HepG2 (cell line): ENCODE data around the gene SHISA9. TPM values are rescaled to one million over a fixed set of nuclear protein-coding genes. Genes with fewer than 3 reads are reported as not detected.

Source experiments
- DPF2 ChIP-seq: sonication (generic); formaldehyde crosslinking; IDR thresholded peaks from 2 replicates; pipeline ENCODE4 v1.4.0; 2020; ENCODE audit warnings: mild to moderate bottlenecking, low read depth, missing genetic modification reagents, borderline replicate concordance
- FOXA1 ChIP-seq, 2 experiments: fragments of 450-650 bp in 1 of 2; sonication (generic) in 1 of 2; formaldehyde crosslinking in 1 of 2; IDR thresholded peaks; 2 replicates each; pipeline versions ENCODE4 v1.4.0 to v1.6.1; 2016 to 2020; ENCODE audit warnings: missing genetic modification reagents in 1 of 2
- FOXJ3 ChIP-seq: sonication (generic); formaldehyde crosslinking; IDR thresholded peaks from 2 replicates; pipeline ENCODE4 v1.4.0; 2020; ENCODE audit warnings: missing genetic modification reagents, mild to moderate bottlenecking, borderline replicate concordance
- HNRNPH1 ChIP-seq: fragments of 200-400 bp; formaldehyde crosslinking; optimal IDR thresholded peaks from 2 replicates; pipeline ENCODE3; 2017; ENCODE audit warnings: mild to moderate bottlenecking, low read depth, low read length
- IRF2 ChIP-seq: IDR thresholded peaks from 2 replicates; pipeline ENCODE4 v1.6.1; 2018; ENCODE audit warnings: missing genetic modification reagents, missing compliant biosample characterization
- KDM6A ChIP-seq: IDR thresholded peaks from 2 replicates; pipeline ENCODE4 v1.6.1; 2016; ENCODE audit warnings: low read depth
- NR2F2 ChIP-seq: IDR thresholded peaks from 2 replicates; pipeline ENCODE4 v1.6.1; 2012; ENCODE audit warnings: low read depth, inconsistent platforms, borderline replicate concordance
- PHF8 ChIP-seq: sonication (generic); formaldehyde crosslinking; IDR thresholded peaks from 2 replicates; pipeline ENCODE4 v1.5.0; 2020; ENCODE audit warnings: missing genetic modification reagents
- PITX1 ChIP-seq: sonication (generic); formaldehyde crosslinking; IDR thresholded peaks from 2 replicates; pipeline ENCODE4 v1.5.1; 2020; ENCODE audit warnings: mild to moderate bottlenecking, missing genetic modification reagents
- PPARG ChIP-seq: conservative IDR thresholded peaks from 2 replicates; pipeline ENCODE4 v1.6.1; 2016; ENCODE audit warnings: missing biosample characterization, missing genetic modification reagents
- SETDB1 ChIP-seq: sonication (generic); formaldehyde crosslinking; IDR thresholded peaks from 2 replicates; pipeline ENCODE4 v1.5.1; 2020; ENCODE audit warnings: missing genetic modification reagents, mild to moderate bottlenecking, borderline replicate concordance
- SIX4 ChIP-seq: sonication (generic); formaldehyde crosslinking; IDR thresholded peaks from 2 replicates; pipeline ENCODE4 v1.4.0; 2020; ENCODE audit warnings: missing genetic modification reagents
- SMAD1 ChIP-seq: sonication (generic); formaldehyde crosslinking; IDR thresholded peaks from 2 replicates; pipeline ENCODE4 v1.4.0; 2020; ENCODE audit warnings: missing genetic modification reagents, low read depth, mild to moderate bottlenecking, borderline replicate concordance
- SMC3 ChIP-seq: IDR thresholded peaks from 2 replicates; pipeline ENCODE4 v1.6.1; 2011; ENCODE audit warnings: low read length, improper control_type of control experiment
- TSC22D2 ChIP-seq: sonication (generic); formaldehyde crosslinking; IDR thresholded peaks from 2 replicates; pipeline ENCODE4 v1.5.1; 2020; ENCODE audit warnings: missing genetic modification reagents, mild to moderate bottlenecking, borderline replicate concordance
- ZNF432 ChIP-seq: sonication (generic); formaldehyde crosslinking; IDR thresholded peaks from 2 replicates; pipeline ENCODE4 v1.5.0; 2020; ENCODE audit warnings: missing genetic modification reagents, mild to moderate bottlenecking, borderline replicate concordance
- ZNF510 ChIP-seq: sonication (generic); formaldehyde crosslinking; IDR thresholded peaks from 2 replicates; pipeline ENCODE4 v1.4.0; 2020; ENCODE audit warnings: low read depth, mild to moderate bottlenecking, missing genetic modification reagents
- ZNF746 ChIP-seq: sonication (generic); formaldehyde crosslinking; IDR thresholded peaks from 2 replicates; pipeline ENCODE4 v1.8.0; 2022; ENCODE audit warnings: mild to moderate bottlenecking, missing genetic modification reagents
- ZNF780A ChIP-seq: sonication (generic); formaldehyde crosslinking; IDR thresholded peaks from 2 replicates; pipeline ENCODE4 v1.8.0; 2022; ENCODE audit warnings: mild to moderate bottlenecking, missing genetic modification reagents, moderate library complexity
- polyA plus RNA-seq, 8 experiments: library from polyadenylated mRNA; depleted of rRNA in 3 of 8; stranded (reverse) in 7 of 8; unstranded in 1 of 8; fragments of >200 nt; fragmentation: Illumina TruSeq in 4 of 8; extraction: Trizol in 4 of 8; gene quantifications; 2 replicates each; pipeline versions ENCODE4 v1.2.1 to v1.2.3, GENCODE V29; 2011 to 2016; ENCODE audit warnings: low read depth in 4 of 8, missing spikeins in 1 of 8, mixed read lengths in 1 of 8; ENCODE audit not compliant: insufficient read depth in 1 of 8
- total RNA-seq, 5 experiments: library from RNA; depleted of rRNA; stranded (reverse); fragments of >200 nt; fragmentation: Illumina TruSeq; extraction: Trizol; gene quantifications; 2 replicates each; pipeline ENCODE4 v1.2.3, GENCODE V29; 2016; ENCODE audit warnings: low read depth in 1 of 5
- TF ChIP-seq, protein P1 (sequence below): sonication (generic); formaldehyde crosslinking; IDR thresholded peaks from 2 replicates; pipeline ENCODE4 v1.9.0; 2021; ENCODE audit warnings: missing genetic modification reagents, mild to moderate bottlenecking, borderline replicate concordance
- TF ChIP-seq, protein P2 (sequence below): IDR thresholded peaks from 2 replicates; pipeline ENCODE4 v1.6.1; 2012; ENCODE audit warnings: low read depth, low read length, improper control_type of control experiment
- TF ChIP-seq, protein P3 (sequence below): sonication (generic); formaldehyde crosslinking; IDR thresholded peaks from 2 replicates; pipeline ENCODE4 v1.5.1; 2020; ENCODE audit warnings: missing genetic modification reagents, mild to moderate bottlenecking, borderline replicate concordance
- TF ChIP-seq, protein P4 (sequence below): sonication (generic); formaldehyde crosslinking; IDR thresholded peaks from 2 replicates; pipeline ENCODE4 v1.4.0; 2020; ENCODE audit warnings: missing genetic modification reagents, borderline replicate concordance

Gene SHISA9
- total and polyA plus RNA-seq, 2 of the 13 experiments (the other 11 are each of a cell fraction or from before 2014, with no cell fraction given), result 0.01 TPM; not detected in 1

DNA sequence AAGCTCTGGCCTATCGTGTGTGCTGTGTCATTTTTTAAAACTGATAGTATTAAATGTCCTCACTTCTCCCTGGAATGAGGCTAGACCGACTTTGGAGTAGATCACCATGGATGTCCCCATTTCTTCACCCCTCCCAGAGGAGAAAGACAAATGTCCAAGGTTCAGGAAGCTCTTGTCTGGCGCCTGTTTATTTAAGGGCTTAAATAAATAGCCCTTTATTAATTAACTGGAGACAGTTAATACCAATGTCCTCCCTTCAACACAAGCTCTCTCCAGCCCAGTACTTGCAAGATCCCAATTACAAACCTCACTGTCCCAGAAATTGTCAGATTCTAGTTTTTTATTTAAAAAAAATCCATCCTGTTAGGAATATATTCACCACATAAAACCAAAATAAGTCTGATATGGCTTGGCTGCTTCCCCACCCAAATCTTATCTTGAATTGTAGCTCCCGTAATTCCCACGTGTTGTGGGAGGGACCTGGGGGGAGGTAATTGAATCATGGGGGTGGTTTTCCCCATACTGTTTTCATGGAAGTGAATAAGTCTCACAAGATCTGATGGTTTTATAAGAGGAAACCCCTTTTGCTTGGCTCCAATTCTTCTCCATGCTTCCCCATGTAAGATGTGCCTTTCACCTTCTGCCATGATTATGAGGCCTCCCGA lies 344.4 kb downstream of the SHISA9 start (continued):
- TF ChIP-seq SMC3, result peak; percentile 1; the same call in 1 of the 2 replicates
- TF ChIP-seq FOXJ3 (CRISPR knock-in tag), result peak; percentile 68; the same call in 1 of the 2 replicates
- TF ChIP-seq, protein P1, sequence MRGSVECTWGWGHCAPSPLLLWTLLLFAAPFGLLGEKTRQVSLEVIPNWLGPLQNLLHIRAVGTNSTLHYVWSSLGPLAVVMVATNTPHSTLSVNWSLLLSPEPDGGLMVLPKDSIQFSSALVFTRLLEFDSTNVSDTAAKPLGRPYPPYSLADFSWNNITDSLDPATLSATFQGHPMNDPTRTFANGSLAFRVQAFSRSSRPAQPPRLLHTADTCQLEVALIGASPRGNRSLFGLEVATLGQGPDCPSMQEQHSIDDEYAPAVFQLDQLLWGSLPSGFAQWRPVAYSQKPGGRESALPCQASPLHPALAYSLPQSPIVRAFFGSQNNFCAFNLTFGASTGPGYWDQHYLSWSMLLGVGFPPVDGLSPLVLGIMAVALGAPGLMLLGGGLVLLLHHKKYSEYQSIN, result no peak
- no peak for TF ChIP-seq PHF8 (CRISPR knock-in tag)
- TF ChIP-seq IRF2 (CRISPR knock-in tag), result 0 out of 2 replicates have a peak, but pooled peaks have one; percentile 52
- TF ChIP-seq ZNF510 (CRISPR knock-in tag), result no peak
- no peak for TF ChIP-seq SETDB1 (CRISPR knock-in tag)
- TF ChIP-seq NR2F2, result no peak
- TF ChIP-seq, protein P2, sequence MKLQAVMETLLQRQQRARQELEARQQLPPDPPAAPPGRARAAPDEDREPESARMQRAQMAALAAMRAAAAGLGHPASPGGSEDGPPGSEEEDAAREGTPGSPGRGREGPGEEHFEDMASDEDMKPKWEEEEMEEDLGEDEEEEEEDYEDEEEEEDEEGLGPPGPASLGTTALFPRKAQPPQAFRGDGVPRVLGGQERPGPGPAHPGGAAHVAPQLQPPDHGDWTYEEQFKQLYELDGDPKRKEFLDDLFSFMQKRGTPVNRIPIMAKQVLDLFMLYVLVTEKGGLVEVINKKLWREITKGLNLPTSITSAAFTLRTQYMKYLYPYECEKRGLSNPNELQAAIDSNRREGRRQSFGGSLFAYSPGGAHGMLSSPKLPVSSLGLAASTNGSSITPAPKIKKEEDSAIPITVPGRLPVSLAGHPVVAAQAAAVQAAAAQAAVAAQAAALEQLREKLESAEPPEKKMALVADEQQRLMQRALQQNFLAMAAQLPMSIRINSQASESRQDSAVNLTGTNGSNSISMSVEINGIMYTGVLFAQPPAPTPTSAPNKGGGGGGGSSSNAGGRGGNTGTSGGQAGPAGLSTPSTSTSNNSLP, result peak; percentile 100
- peak; percentile 73; the same call in 1 of the 2 replicates for TF ChIP-seq ZNF746 (CRISPR knock-in tag)
- no peak for TF ChIP-seq HNRNPH1
- TF ChIP-seq ZNF780A (CRISPR knock-in tag), result no peak
- TF ChIP-seq KDM6A (CRISPR knock-in tag), result peak; percentile 95
- TF ChIP-seq FOXA1 (IDR thresholded peaks at IDR 0.05), result peak; percentile 96
- peak; percentile 96 for TF ChIP-seq FOXA1 (CRISPR knock-in tag; IDR thresholded peaks at IDR 0.05)
- no peak for TF ChIP-seq SMAD1
- peak; percentile 93 for TF ChIP-seq PITX1 (CRISPR knock-in tag)
- TF ChIP-seq, protein P3, sequence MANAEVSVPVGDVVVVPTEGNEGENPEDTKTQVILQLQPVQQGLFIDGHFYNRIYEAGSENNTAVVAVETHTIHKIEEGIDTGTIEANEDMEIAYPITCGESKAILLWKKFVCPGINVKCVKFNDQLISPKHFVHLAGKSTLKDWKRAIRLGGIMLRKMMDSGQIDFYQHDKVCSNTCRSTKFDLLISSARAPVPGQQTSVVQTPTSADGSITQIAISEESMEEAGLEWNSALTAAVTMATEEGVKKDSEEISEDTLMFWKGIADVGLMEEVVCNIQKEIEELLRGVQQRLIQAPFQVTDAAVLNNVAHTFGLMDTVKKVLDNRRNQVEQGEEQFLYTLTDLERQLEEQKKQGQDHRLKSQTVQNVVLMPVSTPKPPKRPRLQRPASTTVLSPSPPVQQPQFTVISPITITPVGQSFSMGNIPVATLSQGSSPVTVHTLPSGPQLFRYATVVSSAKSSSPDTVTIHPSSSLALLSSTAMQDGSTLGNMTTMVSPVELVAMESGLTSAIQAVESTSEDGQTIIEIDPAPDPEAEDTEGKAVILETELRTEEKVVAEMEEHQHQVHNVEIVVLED (CRISPR knock-in tag), result no peak
- no peak for TF ChIP-seq TSC22D2 (CRISPR knock-in tag)
- no peak for TF ChIP-seq ZNF432 (CRISPR knock-in tag)
- TF ChIP-seq DPF2 (CRISPR knock-in tag), result peak; percentile 86
- 0 out of 2 replicates have a peak, but pooled peaks have one; percentile 29 for TF ChIP-seq SIX4 (CRISPR knock-in tag)
- peak; percentile 68 for TF ChIP-seq PPARG
- TF ChIP-seq, protein P4, sequence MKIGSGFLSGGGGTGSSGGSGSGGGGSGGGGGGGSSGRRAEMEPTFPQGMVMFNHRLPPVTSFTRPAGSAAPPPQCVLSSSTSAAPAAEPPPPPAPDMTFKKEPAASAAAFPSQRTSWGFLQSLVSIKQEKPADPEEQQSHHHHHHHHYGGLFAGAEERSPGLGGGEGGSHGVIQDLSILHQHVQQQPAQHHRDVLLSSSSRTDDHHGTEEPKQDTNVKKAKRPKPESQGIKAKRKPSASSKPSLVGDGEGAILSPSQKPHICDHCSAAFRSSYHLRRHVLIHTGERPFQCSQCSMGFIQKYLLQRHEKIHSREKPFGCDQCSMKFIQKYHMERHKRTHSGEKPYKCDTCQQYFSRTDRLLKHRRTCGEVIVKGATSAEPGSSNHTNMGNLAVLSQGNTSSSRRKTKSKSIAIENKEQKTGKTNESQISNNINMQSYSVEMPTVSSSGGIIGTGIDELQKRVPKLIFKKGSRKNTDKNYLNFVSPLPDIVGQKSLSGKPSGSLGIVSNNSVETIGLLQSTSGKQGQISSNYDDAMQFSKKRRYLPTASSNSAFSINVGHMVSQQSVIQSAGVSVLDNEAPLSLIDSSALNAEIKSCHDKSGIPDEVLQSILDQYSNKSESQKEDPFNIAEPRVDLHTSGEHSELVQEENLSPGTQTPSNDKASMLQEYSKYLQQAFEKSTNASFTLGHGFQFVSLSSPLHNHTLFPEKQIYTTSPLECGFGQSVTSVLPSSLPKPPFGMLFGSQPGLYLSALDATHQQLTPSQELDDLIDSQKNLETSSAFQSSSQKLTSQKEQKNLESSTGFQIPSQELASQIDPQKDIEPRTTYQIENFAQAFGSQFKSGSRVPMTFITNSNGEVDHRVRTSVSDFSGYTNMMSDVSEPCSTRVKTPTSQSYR, result peak; percentile 50; the same call in 1 of the 2 replicates
